NK-92 (cell line): ENCODE results near the gene DOCK2.
"Not testable (repeated sequence)": the region's sequence is repeated elsewhere in the genome, so short reads cannot be mapped to it uniquely, and the experiment has no call there.

Experiments used
- DNase-seq: peaks from one replicate; lab custom pipeline; 2025; ENCODE audit not compliant: unreplicated experiment; lab: John Stamatoyannopoulos, UW

Gene DOCK2

DNA sequence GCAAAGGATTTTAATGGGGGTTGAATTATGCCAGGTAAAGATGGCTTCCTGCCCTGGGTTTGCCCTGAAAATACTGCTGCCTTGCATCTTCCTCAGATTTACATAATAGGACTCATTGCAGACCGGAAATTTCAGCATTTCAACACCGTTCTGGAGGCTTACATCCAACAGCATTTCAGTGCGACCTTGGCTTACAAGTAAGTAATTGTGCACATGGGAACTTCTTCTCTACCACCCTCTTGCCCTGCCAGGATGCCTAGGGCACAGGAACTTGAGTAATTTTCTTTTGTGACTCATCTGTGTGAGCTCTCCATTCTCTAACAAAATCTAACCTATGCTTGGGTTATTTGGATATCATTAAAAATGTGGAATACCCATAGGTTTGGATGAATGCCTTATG is 80.2 kb downstream of the DOCK2 start:
- no peak for DNase-seq

DNA sequence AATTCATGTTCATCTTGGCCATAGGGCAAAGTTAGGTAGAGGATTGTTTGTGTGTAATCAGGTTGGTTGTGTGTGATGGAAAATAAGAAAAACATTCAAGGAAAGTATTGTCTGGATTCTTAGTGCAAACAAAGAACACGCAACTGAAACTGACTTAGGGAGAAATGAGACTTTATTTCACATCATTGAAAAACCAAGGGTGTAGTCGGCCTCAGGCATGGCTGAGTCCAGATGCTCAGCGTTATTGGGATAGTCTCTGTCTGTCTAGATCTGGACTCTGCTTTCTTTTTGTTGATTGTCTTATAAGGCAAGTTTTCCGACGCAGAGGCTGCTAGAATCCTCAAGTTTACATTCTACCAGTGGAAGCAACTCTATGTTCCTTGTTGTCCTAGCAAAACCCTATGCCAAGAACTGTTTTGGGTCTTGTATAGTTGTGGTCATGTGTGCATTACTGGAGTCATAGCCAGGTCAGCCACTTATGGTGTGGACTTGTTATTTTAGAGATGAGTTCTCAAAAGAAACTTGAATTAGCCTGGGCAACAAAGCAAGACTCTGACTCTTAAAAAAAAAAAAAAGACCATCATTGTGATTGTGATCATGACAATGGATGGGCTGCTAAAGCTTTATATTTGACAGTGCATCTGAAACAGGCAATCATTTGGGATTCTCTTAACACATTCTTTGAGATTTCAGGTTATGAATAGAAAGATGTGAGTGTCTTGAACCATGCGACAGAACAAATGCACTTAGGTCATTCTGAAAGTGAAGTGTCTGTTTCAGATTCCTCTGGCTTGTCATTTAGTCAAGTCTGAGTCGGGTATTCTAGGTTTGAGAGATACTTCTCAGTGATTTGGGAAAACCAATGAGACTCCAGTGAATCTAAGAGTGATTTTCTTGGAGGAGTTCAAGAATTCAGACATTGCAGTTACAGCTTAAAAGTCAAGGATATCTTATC is 82.6 kb downstream of the DOCK2 start:
- DNase-seq: no peak

DNA sequence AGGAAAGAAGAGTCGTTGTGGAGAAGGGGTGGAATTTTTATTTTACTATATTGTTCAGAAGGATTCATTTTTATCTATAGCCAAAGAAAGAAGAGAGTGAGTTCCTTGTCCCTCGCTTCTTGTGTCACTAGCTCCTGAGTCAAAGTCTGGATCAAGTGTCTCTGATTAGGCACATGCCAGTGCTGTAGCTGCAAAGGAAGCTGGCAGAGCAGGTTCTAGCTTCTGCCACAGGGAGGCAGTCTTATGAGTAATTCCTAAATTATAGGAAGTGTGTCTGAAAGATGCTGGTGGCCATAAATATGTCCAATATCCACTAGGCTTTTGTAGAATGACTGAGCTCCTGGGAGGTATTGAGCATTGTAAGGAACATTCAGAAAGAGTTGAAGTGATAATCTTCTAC is 84.7 kb downstream of the DOCK2 start:
- no peak for DNase-seq

DNA sequence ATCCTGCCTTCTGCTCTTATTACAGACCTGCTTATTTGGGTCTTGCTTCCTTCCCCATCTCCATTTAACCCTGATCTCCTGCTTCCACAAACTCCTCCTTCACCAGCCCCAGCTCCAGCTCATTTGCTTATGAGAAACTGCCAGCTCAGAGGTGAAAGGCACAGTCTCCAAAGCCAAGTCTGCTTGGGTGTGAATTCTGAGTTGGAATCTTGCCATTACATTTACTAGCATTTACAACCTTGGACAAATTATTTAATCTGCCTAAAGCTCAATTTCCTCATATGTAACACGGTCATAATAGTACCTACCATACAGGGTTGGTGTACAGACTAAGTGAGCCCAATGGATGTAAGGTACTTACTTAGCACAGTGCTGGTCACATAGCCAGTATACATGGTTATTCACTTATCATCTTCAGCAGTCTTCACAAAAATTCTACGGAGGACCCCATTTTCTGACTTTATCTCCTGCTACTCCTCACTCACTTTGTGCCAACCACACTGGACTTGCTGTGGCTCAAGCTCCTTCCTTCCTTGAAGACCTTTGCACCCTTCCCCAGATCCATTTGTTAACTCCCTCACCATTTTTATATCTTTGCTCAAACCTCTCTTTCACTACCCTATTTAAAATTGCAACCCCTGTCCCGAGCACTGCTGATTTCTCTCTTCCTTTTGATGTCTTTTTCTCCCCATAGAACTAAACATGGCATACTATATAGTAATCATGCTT is 86.2 kb downstream of the DOCK2 start:
- no peak for DNase-seq

DNA sequence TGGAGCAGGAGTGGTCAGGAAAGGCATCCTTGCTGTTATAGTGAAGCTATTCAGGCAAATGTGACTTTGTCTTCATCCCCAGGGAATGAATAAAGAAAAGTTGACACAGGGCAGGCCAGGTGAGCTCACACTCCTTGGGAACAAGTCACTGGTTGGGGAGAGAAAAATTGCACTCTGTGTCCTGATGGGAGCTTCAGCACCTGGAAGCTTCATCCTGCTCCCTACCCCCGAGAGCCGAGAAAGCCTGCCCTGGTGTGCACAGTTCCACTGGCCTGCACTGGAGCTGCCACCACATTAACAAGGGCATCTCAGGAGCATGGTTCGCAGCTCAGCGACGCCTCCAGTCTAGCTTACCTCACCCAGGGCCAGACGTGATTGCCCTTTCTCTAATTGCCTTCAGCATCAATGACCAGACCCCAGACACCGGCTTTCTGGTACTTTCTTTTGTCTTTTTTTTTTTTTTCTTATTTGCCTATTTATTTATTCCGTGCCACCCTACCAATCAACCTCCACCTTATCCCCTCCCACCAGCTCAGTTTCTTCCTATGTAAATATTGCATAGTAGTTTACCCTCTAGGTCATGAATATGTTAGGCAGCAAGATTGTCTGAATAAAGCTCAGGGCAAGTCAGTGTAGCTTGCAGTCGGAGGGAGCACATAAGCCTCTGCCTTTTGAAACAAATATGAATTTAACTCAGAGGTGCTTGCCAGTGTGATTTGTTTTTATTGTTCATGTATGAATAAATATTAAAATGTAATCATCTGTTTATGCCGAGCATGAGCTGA is 87.4 kb downstream of the DOCK2 start:
- no peak for DNase-seq

DNA sequence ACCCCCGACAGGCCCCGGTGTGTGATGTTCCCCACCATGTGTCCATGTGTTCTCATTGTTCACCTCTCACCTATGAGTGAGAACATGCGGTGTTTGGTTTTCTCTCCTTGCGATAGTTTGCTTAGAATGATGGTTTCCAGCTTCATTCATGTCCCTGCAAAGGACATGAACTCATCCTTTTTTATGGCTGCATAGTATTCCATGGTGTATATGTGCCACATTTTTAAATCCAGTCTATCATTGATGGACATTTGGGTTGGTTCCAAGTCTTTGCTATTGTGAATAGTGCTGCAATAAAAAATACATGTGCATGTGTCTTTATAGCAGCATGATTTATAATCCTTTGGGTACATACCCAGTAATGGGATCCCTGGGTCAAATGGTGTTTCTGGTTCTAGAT is 88.6 kb downstream of the DOCK2 start:
- not testable (repeated sequence) for DNase-seq

DNA sequence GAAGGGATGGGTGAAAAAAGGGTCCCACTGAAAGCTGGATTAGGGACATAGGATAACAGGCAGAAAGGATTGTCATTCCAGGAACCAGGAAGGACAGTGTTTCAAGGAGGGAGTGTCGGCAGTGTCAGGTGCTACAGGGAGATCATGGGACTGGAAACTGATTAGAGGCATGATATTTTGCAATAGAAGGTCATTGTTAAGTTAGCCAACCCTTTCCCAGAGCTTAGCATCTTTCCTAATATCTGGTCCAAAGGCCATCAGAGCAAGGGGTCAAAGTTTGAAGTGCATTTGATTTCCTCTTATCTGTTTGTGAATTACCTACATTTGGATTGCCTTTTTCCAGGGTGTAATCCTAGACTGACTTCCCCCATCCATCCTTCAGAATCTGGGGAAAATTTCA is 91.3 kb downstream of the DOCK2 start:
- no peak for DNase-seq

DNA sequence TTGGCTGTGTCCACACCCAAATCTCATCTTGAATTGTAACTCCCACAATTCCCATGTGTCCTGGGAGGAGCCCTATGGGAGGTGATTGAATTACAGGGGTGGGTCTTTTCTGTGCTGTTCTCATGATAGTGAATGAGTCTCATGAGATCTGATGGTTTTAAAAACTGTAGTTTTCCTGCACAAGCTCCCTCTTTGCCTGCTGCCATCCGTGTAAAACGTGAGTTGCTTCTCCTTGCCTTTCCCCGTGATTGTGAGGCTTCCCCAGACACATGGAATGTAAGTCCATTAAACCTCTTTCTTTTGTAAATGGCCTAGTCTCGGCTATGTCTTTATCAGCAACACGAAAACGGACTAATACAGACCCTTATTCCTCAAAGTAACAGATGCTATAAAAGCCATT is 94.1 kb downstream of the DOCK2 start:
- DNase-seq: no peak

DNA sequence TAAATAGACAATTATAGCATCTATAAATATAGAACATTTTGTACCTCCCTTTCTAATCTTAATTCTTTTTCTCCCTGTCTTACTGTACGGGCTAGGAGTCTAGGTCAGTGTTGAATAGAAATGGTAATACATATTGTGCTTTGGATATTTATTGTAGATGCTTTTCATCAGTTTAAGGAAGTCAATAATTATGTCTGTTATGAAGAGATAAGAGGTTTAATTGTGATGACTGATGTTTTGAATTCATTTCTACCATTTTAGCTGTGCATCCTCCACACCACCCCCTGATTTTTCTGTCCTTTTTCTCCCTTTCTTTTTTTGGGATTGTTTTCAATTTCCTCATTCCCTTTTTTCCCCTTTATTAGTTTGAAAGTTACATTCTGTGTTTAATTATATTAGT is 95.8 kb downstream of the DOCK2 start:
- DNase-seq: no peak

DNA sequence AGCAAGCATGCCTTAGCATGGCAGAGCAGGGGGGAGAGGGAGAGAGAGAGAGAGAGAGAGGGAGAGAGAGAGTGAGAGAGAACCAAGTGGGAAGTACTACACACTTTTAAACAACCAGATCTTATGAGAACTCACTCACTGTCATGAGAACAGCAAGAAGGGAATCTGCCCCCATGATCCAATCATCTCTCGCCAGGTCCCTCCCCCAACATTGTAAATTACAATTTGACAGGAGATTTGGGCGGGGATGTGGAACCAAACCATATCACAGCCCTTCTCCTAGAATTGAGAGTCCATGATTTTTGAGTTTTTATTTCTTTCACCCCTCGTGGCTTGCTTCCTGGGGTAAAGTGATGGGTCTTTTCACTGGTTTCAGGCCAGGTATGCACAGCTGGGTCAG is 98.8 kb downstream of the DOCK2 start:
- DNase-seq: no peak

DNA sequence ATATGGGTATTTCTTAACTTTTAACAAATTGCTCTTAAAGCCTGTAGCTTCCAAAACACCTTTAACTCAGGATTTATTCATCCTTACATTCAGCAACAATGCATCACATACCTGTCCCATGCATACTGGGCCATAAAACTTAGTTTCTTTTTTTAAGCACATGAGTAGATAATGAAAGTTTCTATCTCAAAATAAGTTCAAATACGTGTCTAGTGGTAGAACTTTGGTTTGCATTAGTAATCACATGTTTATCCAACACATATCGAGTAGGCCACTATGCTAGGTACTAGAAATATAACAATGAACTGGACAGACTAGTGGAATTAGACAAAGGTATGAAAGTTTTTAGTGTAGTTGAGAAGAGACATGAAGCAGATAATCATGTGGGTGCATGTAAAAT is 99.6 kb downstream of the DOCK2 start:
- no peak for DNase-seq

DNA sequence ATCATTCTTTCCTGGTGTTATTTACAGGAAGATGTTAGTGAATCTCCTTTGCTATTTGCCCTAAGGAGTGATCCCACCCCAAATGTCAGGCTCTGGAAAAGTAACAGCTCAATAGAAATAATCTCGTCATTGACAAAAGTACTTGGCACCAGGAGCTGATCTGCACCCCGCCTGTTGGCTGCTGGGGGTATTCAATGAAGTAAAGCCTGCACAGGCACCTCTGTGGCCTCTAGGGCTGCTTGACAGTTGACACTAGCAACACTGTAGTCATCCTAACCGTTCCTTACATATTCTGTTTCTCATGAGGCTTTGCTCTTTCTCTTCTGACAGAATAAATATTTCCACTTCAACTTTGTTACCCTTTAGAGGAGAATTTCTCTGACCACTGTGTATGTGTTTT is 103.4 kb downstream of the DOCK2 start:
- DNase-seq: no peak

DNA sequence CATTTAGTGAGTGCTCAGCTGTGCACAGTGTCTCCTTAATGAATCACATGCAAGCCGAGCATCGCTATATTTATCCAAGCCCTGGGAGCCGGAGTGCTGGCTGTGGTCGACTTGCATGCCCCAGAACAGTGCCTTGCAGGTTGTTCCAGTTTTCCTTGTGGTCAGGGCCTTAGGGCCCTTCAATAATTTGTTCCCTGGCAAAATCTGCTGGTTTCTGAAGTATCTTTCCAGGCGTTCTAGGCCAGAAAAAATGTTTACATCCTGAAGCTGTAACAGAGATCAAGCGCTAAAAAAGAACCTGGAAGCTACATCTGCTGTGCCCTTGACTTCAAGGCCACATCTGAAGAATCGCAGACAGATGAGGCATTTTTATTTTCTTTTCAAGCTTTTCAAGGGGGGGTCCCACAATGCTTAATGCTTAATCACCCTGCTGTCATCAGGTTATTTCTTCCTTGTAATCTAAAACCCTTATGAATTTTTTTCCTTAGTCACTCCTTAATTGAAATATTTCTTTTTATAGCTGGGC is 105.8 kb downstream of the DOCK2 start:
- no peak for DNase-seq

DNA sequence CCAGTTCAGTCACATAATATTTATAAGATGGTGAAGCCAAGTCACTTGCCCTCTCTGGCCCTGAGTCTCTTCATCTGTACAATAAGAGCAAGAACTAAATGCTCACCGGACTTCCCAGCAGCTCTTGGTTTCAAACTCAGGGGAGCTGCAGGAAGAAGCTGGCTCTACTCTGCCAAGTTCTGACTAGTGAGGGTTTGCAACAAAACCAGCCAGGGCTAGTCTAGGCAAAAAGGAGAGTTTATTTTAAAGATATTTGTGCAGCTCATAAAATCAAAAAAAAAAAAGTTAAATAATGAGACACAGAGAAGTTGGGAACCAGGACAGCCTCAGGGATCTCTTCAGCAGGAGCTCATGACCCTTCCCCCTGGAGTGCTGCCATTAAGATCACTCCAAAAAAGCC is 107.3 kb downstream of the DOCK2 start:
- no peak for DNase-seq

DNA sequence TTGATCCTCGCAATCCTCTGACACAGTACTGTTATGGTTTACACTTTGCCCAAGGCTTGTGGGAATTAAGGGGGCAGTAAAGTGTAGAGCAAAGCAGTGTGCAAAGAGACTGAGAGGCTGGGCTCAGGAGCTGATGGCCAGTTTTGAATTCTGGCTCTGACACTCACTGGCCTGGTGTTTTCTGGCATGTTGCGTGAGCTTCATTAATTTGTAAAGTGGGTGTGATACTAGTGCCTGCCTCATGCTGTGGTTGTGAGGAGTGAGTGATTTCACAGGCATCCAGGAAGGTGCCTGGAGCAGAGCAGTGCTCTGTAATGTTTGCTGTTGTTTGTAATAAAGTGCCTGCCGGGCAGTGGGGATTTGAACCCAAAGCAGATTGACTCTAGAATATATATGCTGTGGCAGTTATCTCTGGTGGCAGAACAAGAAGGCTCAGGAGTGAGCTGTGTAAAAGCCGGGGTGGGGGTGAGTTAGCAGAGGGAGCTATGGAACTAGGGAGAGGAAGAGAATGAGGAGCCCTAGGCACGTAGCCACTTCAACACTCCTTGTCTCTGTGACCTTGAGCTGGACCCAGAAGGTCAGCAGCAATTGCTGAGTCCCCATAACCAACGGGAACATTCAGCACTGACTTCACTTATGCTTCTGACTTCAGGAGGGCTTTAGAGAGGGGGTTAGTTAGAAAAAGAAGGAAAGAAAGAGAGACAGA is 108.5 kb downstream of the DOCK2 start:
- no peak for DNase-seq

DNA sequence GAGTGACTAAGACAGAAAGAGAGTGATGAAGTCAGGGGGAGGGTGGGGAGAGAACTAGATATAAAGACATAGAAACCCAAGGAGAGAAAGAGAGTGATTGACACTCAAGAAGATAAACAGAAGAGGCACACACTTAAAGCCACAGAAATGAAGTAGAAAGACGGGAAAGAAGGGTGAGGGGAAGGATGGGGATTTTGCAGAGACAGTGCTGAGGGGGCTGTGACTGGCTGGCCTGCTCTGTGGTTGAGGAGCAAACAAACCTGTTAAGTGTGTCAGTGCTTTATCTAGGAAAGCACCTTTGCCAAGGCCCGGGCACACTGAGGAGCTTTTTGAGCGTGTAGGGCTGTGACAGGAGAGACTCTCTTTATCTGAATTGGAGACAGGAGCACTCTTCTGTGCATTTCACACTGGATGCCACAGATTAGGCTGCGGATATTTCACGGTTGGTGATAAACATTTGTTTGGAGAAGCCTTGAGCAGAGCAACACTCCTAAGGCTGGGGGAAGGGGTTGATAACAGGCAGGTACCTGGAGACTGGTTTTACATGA is 109.1 kb downstream of the DOCK2 start:
- no peak for DNase-seq

DNA sequence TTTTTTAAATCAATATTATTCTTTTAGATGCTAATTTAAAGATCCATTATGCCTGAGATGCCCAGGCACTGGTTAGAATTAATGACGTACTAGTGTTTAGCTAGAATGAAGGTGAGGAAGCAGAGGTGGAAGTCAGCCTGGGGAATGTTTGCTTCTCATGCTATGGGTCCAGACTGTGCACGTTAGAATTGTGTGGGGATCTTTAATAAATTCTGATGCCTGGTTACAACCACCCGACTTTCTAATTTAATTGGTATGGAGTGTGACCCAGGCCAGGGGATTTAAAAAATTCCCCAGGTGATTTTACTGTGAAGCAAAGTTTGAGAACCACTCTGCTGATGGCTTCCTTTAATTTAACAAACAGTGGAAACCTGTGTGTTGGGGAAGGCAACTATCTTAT is 111.1 kb downstream of the DOCK2 start:
- DNase-seq: no peak

DNA sequence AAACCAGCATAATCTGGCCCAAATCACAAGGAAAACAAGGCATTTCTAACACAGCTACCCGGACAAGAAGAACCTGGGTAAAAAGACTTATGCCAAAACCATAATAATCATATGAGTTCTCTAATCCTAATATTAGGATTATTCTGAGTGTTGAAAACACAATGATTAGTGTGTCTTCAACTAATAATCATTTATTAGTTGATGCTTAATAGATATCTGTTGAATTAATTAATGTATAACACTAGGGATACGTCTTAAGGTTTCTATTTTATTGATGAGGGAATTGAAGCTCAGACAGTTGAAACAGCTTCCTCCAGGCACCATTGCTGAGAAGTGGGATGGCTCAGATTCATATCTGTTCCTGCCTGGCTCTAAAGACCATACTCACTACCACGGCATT is 112.2 kb downstream of the DOCK2 start:
- no peak for DNase-seq

DNA sequence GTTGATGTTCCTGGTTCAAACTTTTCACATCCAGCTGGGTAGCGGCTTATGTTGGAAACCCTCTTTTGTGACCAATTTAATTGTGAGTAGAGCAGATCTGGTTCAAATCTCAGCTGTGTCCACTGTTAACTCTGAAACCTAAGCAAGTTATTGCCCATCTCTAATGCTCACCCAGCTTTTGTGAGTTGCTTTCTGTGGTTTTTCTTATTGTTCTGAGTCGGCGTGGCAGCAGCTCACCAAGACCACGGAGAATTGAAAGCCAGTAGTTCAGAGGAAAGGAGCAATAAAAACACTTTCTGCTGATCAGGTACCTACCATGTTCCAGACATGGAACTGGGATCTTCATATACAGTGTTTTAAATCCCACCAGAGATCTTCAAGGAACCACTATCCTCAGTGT is 114.4 kb downstream of the DOCK2 start:
- no peak for DNase-seq

DNA sequence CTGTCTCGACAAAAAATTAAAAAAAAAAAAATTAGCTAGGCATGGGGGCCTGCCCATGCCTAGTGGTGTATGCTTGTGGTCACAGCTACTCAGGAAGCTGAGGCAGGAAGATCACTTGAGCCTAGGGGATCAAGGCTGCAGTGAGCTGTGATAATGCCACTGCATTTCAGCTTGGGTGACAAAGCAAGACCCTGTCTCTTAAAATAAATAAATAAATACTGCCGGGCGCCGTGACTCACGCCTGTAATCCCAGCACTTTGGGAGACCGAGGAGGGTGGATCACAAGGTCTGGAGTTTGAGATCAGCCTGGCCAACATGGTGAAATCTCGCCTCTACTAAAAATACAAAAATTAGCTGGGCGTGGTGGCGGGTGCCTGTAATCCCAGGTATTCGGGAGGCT is 115.5 kb downstream of the DOCK2 start:
- not testable (repeated sequence) for DNase-seq
